ENCODE results near the gene NCEH1.

Gene NCEH1

GRCh38 chr3:172625404-172625803 lies 85.5 kb downstream of the NCEH1 start:
- no peak for TF ChIP-seq CTCF (IDR thresholded peaks at IDR 0.05; ENCODE audit: insufficient read depth, low read depth, low read length, missing control alignments)
- DNase-seq (ENCODE audit: low read depth): no peak
- H3K4me3 ChIP-seq (ENCODE audit: low read depth, low read length): no peak overlapping the region

- no peak for TF ChIP-seq CTCF (IDR thresholded peaks at IDR 0.05; ENCODE audit: insufficient read depth, low read depth, low read length, missing control alignments)
- DNase-seq (ENCODE audit: low read depth): no peak
These were observed 85.9 kb downstream of the NCEH1 start for GRCh38 chr3:172624999-172625398.

GRCh38 chr3:172622916-172623700 lies 87.8 kb downstream of the NCEH1 start:
- peak; percentile 29 for DNase-seq (ENCODE audit: low read depth)
- no peak overlapping the region for H3K4me3 ChIP-seq (ENCODE audit: low read depth, low read length)
- peak; percentile 48 for TF ChIP-seq CTCF (IDR thresholded peaks at IDR 0.05; ENCODE audit: insufficient read depth, low read depth, low read length, missing control alignments)

More at GRCh38 chr3:172624999-172625398, 85.9 kb downstream of the NCEH1 start:
- H3K4me3 ChIP-seq (ENCODE audit: low read depth, low read length): no peak overlapping the region

- no peak for TF ChIP-seq CTCF (IDR thresholded peaks at IDR 0.05; ENCODE audit: insufficient read depth, low read depth, low read length, missing control alignments)
- H3K4me3 ChIP-seq (ENCODE audit: low read depth, low read length): no peak overlapping the region
- DNase-seq (ENCODE audit: low read depth): no peak
These were observed 88.7 kb downstream of the NCEH1 start for GRCh38 chr3:172622156-172622555.

GRCh38 chr3:172617976-172618375 lies 92.9 kb downstream of the NCEH1 start:
- no peak for TF ChIP-seq CTCF (IDR thresholded peaks at IDR 0.05; ENCODE audit: insufficient read depth, low read depth, low read length, missing control alignments)
- no peak for DNase-seq (ENCODE audit: low read depth)
- H3K4me3 ChIP-seq (ENCODE audit: low read depth, low read length): no peak overlapping the region

- no peak for DNase-seq (ENCODE audit: low read depth)
- TF ChIP-seq CTCF (IDR thresholded peaks at IDR 0.05; ENCODE audit: insufficient read depth, low read depth, low read length, missing control alignments): no peak
These were observed 93.7 kb downstream of the NCEH1 start for GRCh38 chr3:172617013-172617706.

More at GRCh38 chr3:172617013-172617706, 93.7 kb downstream of the NCEH1 start:
- H3K4me3 ChIP-seq (ENCODE audit: low read depth, low read length): no peak overlapping the region
